Effector memory CD8-positive, alpha-beta T cell (primary cell): ENCODE results near the gene VPS8.

Experiments used
- ATAC-seq: fragments of 150-1000 bp; cut with Tn5 transposase; replicated peaks from 2 replicates; pipeline ENCODE4 v1.10.0; 2021; ENCODE audit warnings: mild to moderate bottlenecking, moderate library complexity
- DNase-seq, 3 experiments: peaks; one replicate each; pipeline ENCODE4 v3.0.0; 2021
- H3K27ac Mint-ChIP-seq, 2 donors: one replicate each; pipeline ENCODE4 v1.8.0; 2022; ENCODE audit warnings: mild to moderate bottlenecking in 2 of 2, mixed read lengths in 2 of 2, moderate library complexity in 2 of 2
- H3K27me3 Mint-ChIP-seq, 2 donors: one replicate each; pipeline ENCODE4 v1.8.0; 2022; ENCODE audit warnings: mixed read lengths in 2 of 2
- H3K36me3 Mint-ChIP-seq: one replicate; pipeline ENCODE4 v1.8.0; 2022; ENCODE audit warnings: mild to moderate bottlenecking, moderate library complexity, mixed read lengths; ENCODE audit not compliant: insufficient read depth
- H3K4me1 Mint-ChIP-seq, 2 donors: one replicate each; pipeline ENCODE4 v1.8.0; 2022; ENCODE audit warnings: low read depth in 2 of 2, mixed read lengths in 2 of 2
- H3K4me3 Mint-ChIP-seq, 2 donors: one replicate each; pipeline ENCODE4 v1.8.0; 2022; ENCODE audit warnings: mild to moderate bottlenecking in 2 of 2, mixed read lengths in 2 of 2, moderate library complexity in 2 of 2
- H3K9me3 Mint-ChIP-seq, 2 donors: one replicate each; pipeline ENCODE4 v1.8.0; 2022; ENCODE audit warnings: mixed read lengths in 2 of 2

VPS8 gene

DNA sequence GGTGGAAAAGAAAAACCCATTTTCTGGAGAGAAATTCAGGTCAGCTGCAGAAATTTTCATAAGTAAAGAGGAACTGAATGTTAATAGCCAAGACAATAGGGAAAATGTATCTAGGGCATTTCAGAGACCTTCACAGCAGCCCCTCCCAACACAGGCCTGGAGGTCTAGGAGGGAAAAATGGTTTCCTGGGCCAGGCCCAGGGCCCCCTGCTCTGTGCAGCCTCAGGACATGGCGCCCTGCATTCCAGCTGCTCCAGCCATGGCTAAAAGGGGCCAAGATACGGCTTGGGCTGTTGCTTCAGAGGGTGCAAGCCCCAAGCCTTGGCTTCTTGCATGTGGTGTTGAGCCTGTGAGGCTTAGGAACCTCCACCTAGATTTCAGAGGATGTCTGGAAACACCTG is 248.7 kb downstream of the VPS8 start:
- no peak for ATAC-seq
- Mint-ChIP-seq H3K9me3 (peaks cover 0 to 5% of the 10 kb centered on the region in 2 donors), H3K4me3 (no peak overlapping the region), H3K27me3 (no peaks in the 10 kb centered on the region), H3K4me1 (no peaks in the 10 kb centered on the region), H3K27ac (no peak overlapping the region), H3K36me3 (peaks cover 1% of the 10 kb centered on the region)
- DNase-seq: no peak

DNA sequence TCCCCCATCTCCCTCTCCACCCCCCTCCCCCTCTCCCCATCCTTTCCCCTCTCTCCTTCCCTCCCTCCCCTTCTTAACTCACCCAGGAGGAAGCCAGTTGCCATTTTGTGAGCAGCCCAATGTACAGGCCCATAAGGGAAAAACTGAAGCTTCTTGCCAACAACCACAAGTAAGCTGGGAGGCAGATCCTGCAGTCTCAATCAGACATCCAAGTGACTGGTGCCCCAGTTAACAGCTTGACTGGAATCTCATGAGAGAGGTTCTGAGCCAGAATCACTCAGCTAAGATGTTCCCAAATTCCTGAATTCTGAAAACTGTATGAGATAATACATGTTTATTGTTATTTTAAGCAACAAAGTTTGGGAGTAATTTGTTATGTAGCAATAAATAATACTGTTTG is 250.2 kb downstream of the VPS8 start:
- Mint-ChIP-seq H3K9me3 (peaks cover 0 to 4% of the 10 kb centered on the region in 2 donors), H3K4me1 (no peaks in the 10 kb centered on the region), H3K36me3 (peaks cover 2% of the 10 kb centered on the region), H3K27me3 (no peaks in the 10 kb centered on the region), H3K4me3 (no peak overlapping the region), H3K27ac (no peak overlapping the region)
- DNase-seq (no peak), ATAC-seq (no peak)

DNA sequence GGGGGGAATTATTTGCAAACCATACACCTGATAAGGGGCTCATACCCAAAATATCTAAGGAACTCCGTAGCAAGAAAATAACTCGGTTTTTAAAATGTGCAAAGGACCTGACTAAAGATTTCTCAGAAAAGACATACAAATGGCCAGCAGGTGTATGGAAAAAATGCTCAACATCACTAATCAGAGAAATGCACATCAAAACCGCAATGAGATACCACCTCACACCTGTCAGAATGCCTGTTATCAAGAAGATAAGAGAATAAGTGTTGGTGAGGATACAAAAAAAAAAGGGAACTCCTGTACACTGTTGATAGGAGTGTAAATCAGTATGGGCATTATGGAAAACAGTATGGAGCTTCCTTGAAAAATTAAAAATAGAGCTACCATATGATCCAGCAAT is 251.5 kb downstream of the VPS8 start:
- Mint-ChIP-seq H3K27ac (no peak overlapping the region), H3K4me3 (no peak overlapping the region), H3K36me3 (peaks cover 2% of the 10 kb centered on the region), H3K9me3 (no peaks in the 10 kb centered on the region), H3K27me3 (no peaks in the 10 kb centered on the region), H3K4me1 (no peaks in the 10 kb centered on the region)
- DNase-seq: no peak
- no peak for ATAC-seq

DNA sequence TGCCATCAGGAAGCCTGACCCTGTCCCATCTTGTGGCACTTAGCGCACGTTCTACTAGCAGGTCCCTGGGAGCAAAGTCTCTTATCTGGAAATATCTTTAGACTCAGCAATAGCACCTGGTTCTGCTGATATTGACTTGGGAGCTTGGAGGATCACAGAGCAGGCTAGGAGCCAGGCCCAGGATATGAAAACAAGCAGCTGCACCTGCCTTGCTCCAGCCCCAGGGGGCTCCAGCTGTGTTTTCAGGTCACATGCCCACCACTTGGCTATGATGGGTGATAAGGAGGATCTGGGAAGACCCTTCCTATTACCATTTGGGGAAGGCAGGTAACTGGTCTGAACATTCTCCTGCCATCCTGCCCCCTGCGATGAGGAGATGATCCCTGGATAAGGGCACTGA is 253.1 kb downstream of the VPS8 start:
- H3K4me3 Mint-ChIP-seq: no peak overlapping the region

DNA sequence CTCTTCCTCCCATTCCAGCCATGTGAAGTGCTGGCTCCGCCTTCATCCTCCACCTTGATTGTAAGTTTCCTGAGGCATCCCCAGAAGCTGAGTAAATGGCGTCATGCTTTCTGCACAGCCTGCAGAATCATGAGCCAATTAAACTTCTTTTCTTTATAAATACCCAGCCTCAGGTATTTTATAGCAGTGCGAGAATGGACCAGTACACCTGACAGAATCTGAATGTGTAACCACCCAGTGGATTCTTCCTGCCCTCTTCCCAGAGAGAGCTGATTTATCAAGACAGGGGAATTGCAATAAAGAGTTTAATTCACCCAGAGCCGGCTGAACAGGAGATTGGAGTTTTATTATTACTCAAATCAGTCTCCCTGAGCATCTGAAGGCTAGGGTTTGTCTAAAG is 254.3 kb downstream of the VPS8 start:
- DNase-seq (no peak), ATAC-seq (no peak)
- H3K27me3 Mint-ChIP-seq: peaks cover 0 to 9% of the 10 kb centered on the region in 2 donors
- H3K9me3 Mint-ChIP-seq: no peaks in the 10 kb centered on the region
- no peak overlapping the region for H3K4me3 Mint-ChIP-seq
- H3K36me3 Mint-ChIP-seq: peaks cover 2% of the 10 kb centered on the region
- H3K27ac Mint-ChIP-seq: no peak overlapping the region
- H3K4me1 Mint-ChIP-seq: no peaks in the 10 kb centered on the region

More for the DNA sequence above, 253.1 kb downstream of the VPS8 start:
- Mint-ChIP-seq H3K27ac (no peak overlapping the region), H3K36me3 (peaks cover 2% of the 10 kb centered on the region), H3K27me3 (no peaks in the 10 kb centered on the region), H3K9me3 (no peaks in the 10 kb centered on the region), H3K4me1 (no peaks in the 10 kb centered on the region)
- ATAC-seq (no peak), DNase-seq (no peak)

DNA sequence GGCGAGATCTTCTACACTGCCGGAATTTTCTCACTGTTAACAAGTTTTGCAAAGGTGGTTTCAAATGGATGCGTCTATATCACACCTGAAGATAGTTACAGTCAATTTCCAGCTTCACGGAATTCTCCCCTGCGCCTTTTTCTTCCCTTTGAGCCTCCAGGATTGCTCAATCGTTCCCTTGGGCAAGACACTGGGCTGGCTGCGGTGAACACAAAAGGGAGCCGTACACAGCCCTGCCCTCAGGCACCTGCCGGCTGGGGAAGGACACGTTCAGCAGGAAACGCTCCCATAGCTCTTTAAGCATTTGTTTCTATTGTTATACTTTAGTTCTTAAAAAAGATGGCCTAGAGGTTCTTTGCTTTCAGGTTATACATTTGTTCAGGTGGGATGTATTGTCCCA is 255.2 kb downstream of the VPS8 start:
- no peak overlapping the region for H3K4me3 Mint-ChIP-seq
- DNase-seq: no peak
- H3K27ac Mint-ChIP-seq: no peak overlapping the region
- peaks cover 0 to 9% of the 10 kb centered on the region in 2 donors for H3K27me3 Mint-ChIP-seq
- H3K36me3 Mint-ChIP-seq: peaks cover 2% of the 10 kb centered on the region
- ATAC-seq: no peak
- H3K9me3 Mint-ChIP-seq: no peaks in the 10 kb centered on the region
- no peaks in the 10 kb centered on the region for H3K4me1 Mint-ChIP-seq

DNA sequence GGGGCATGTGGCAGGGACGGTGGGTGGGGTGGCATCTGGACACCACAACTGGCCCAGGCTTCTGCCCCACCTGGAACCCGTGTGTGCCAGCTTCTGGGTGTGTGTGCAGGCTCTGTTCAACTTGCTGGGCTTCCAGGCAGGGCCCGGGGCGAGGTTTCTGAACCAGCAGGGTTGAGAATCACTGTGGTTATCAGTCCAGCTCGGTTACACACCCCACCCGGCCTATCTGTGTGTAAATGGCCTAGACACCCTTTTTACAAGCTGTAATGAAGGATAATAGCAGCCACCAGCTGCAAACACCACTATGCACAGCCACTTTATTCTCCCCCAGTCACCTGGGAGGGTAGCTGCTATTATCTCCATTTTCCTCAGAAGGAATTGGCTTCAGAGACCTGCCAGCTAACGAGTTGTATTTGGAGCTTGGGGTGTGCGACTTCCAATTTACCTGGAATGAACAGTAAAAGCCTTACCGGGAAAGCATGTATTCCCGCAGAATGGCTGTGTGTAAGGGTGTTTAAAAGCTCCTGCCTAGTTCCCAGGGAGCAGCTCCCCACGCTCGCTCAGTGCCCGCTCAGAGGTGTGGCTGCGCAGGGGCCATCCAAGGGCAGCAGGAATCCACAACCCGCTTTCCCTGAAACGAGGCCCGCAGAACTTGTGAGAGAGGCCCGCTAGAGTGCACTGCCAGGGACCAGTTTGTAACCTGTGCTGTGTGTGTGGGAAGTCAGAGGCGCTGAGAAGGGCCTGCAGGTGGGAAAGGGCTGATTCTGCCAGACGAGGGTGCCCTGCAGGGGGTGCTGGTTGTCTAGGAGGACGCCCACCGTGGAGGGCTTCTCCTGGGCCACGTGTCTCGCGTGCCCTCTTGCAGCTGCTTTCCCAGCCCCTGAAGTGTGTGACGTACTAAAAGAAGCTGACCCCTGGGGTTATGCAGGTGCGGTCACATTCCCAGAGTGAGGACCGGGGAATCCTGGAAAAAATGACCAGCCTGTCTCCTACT is 257.4 kb downstream of the VPS8 start:
- DNase-seq: no peak
- ATAC-seq: no peak
- Mint-ChIP-seq H3K36me3 (peaks cover 2% of the 10 kb centered on the region), H3K4me3 (no peak overlapping the region), H3K27me3 (peaks cover 0 to 14% of the 10 kb centered on the region in 2 donors), H3K4me1 (no peaks in the 10 kb centered on the region), H3K27ac (no peak overlapping the region), H3K9me3 (no peaks in the 10 kb centered on the region)

DNA sequence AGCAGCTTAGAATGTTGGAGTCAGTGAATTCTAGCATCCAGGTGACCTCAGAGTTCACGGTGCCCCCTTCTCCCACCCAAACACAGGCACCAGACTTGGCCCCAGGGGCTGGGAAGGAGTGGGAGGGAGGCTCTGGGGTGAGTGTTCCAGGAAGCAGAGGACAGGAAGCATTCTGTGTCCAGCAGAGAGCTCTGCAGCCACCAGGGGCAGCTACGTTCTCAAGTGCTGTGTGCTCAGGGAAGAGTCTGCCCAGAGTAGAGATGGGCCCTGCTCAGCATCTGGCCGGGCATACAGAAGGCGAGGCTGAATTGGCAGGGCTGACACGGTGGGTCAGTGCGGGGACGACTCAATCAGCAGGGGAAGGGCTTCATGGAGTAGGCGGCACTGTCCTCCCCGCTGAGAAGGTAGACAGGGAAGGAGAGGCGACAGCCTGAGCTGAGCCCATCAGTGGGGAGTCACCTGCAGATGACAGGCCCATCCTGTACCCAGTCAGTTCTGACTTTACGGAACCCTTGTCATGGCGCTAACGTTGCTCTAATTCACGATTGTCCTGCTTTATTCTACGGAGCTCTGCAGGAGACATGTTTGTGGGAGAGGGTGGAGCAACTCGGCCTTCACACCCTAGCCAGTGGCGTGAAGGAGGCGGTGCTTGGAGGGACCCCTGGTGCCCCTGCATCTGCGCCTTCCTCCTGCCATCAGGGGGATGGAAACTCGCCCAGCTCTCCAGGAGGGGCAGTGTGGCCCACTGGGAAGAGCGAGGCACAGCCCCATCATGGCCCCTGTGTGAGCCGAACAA is 258.7 kb downstream of the VPS8 start:
- Mint-ChIP-seq H3K27me3 (peaks cover 0 to 23% of the 10 kb centered on the region in 2 donors), H3K4me1 (no peaks in the 10 kb centered on the region), H3K36me3 (peaks cover under 1% of the 10 kb centered on the region), H3K4me3 (no peak overlapping the region), H3K27ac (no peak overlapping the region), H3K9me3 (no peaks in the 10 kb centered on the region)
- ATAC-seq (no peak), DNase-seq (no peak)

DNA sequence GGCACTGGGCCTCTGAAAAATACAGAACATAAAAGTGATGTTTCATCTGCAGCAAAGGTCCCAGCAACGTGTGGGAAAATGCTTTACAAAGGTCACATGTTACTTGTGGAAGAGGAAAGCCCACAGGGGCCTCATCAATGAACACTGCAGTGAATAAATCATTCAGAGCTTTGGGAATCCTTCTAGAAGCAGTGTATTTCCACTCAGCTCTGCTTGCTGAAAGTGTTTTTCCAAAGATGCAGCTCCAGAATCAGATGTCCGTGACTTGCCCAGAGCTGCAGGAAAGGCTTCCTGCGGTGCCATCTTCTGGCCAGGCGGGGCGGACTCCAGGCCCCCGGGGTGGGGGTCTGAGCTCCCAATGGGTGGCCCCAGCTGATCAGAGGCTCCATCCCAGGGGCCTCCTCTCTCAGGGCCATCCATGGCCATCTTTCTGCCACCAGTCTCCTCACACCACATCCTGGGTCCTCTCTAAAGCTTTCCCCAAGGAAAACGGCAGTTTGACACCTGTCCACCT is 259.4 kb downstream of the VPS8 start:
- H3K27ac Mint-ChIP-seq: no peak overlapping the region
- ATAC-seq (no peak), DNase-seq (no peak)
- no peaks in the 10 kb centered on the region for H3K9me3 Mint-ChIP-seq
- H3K36me3 Mint-ChIP-seq: no peaks in the 10 kb centered on the region
- no peaks in the 10 kb centered on the region for H3K4me1 Mint-ChIP-seq
- H3K27me3 Mint-ChIP-seq: peaks cover 4 to 29% of the 10 kb centered on the region in 2 donors
- no peak overlapping the region for H3K4me3 Mint-ChIP-seq

DNA sequence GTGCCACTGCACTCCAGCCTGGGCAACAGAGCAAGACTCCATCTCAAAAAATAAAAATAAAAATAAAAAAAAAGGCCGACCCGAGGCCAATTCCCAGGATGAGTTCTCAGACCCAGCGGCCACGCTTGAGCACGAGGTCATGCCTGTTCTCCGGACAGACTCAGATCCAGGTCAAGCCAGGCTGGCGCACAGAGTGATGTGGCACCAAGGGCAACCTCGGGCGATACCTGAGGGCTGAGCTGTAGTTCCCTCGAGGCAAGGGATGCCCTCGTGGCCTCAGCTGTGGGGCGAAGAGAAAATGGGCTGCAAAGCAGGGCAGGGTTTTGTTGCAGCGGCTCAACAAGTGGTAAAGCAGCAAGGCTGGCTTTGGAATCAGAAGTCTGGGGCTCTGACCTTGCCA is 263.6 kb downstream of the VPS8 start:
- no peak for ATAC-seq
- no peaks in the 10 kb centered on the region for H3K4me1 Mint-ChIP-seq
- DNase-seq: no peak
- no peaks in the 10 kb centered on the region for H3K9me3 Mint-ChIP-seq
- H3K27ac Mint-ChIP-seq: no peak overlapping the region
- H3K36me3 Mint-ChIP-seq: no peaks in the 10 kb centered on the region
- peaks cover 15 to 37% of the 10 kb centered on the region in 2 donors for H3K27me3 Mint-ChIP-seq
- no peak overlapping the region for H3K4me3 Mint-ChIP-seq

DNA sequence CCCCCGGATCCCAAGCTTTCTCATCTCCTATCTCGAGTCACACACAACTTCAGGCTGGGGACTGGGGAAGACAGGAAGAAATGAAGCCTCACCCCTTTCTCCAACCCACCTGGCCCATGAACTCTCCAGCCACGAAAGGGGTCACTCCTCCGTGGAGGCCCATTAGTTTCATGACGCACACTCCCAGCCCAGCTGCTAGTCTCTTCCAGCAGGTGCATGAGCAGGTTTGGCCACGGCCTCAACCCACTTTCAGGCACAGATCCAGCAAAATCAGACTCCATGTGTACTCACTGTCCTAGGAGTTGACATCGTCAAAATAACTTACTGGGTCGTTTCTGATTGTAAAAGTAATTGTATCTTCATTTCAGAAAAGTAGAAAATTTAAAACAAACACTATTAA is 264.3 kb downstream of the VPS8 start:
- peaks cover 15 to 38% of the 10 kb centered on the region in 2 donors for H3K27me3 Mint-ChIP-seq
- ATAC-seq (no peak), DNase-seq (no peak)
- H3K4me3 Mint-ChIP-seq: no peak overlapping the region
- no peaks in the 10 kb centered on the region for H3K9me3 Mint-ChIP-seq
- H3K27ac Mint-ChIP-seq: no peak overlapping the region
- H3K4me1 Mint-ChIP-seq: no peaks in the 10 kb centered on the region
- H3K36me3 Mint-ChIP-seq: no peaks in the 10 kb centered on the region

DNA sequence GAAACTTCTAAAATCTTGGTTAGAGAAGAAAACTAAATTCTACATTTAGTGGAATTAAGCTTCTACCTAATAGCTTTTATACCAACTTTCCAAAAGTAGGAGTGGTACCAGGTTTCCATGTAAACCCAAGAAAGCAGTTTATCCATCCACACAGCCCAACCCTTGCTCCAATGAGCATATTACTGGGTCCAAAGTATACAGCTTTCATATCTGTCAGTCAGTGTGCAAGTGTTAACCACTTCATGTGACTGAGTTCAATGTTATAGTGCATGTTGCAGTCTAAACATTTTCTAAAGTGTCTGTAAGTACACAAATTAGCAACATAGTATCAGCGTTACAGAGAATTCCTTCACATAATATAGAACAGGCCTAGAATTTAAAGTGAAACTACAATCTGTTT is 267.7 kb downstream of the VPS8 start:
- no peaks in the 10 kb centered on the region for H3K4me1 Mint-ChIP-seq
- peaks cover 16 to 51% of the 10 kb centered on the region in 2 donors for H3K27me3 Mint-ChIP-seq
- no peak for ATAC-seq
- H3K9me3 Mint-ChIP-seq: no peaks in the 10 kb centered on the region
- no peak for DNase-seq
- H3K27ac Mint-ChIP-seq: no peak overlapping the region
- H3K36me3 Mint-ChIP-seq: no peaks in the 10 kb centered on the region
- no peak overlapping the region for H3K4me3 Mint-ChIP-seq

DNA sequence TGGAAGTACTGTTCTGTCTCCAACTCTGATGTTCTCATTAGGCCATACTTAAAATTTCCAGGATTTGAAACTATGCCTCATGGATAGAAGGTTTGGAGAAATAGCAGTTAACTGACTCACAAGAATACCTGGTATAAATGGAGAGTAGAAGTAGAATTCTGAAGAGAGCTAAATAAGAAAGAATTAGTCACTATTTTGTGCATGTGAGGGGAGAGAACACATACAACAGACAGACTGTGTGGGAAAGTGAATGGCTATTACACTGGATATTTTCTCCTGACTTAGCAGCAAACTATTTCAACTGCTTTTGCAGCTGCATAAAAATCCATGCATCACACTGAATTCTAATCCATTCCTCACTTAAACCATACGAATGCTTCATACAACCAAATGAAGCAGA is 269.6 kb downstream of the VPS8 start:
- no peak for DNase-seq
- Mint-ChIP-seq H3K27me3 (peaks cover 24 to 50% of the 10 kb centered on the region in 2 donors), H3K4me1 (no peaks in the 10 kb centered on the region), H3K27ac (no peak overlapping the region), H3K36me3 (no peaks in the 10 kb centered on the region), H3K9me3 (no peaks in the 10 kb centered on the region), H3K4me3 (no peak overlapping the region)
- no peak for ATAC-seq
